NCI-H526 treated with DMSO at 0.1 percent for 48 hours (cell line): ENCODE data around the gene ELF2.
A peak's percentile ranks its signal among the peaks of the same experiment; 100 is the strongest.
"Not testable (repeated sequence)": the region's sequence is repeated elsewhere in the genome, so short reads cannot be mapped to it uniquely, and the experiment has no call there.

Experiments used
- DNase-seq: peaks from one replicate; lab custom pipeline; 2025; lab: John Stamatoyannopoulos, UW

Gene ELF2

DNA sequence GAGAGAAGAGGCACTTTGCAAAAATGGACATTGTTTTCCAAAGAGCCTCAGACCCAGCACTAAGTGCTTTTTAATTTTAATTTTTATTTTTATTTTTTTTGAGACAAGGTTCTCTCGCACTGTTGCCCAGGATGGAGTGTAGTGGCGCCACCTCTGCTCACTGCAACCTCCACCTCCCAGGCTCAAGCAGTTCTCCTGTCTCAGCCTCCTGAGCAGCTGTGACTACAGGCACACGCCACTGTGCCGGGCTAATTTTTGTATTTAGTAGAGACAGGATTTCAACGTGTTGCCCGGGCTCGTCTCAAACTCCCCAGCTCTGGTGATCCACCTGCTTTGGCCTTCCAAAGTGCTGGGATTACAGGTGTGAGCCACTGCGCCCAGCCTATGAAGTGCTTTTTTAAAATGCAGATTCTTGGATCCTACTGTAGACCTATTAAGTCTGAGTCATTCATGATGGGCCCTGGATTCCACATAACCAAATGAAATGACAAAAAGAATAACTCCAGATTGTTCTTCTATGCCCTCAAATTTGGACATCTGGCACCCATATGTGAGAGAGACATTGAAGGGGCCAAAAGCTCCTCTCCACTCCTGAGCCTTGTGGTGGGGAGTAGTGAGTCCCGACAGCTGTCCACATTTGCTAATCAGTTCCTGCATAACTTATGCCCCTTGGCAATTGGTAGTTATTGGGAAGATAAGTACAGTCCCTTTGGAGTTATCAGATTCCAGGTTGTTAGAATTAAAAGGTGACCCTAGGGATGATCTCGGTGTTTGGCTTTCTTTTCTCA, 157.9 kb downstream of the ELF2 start:
- no peak for DNase-seq

GRCh38 chr4:139018501-139018900, 158.5 kb downstream of the ELF2 start:
- no peak for DNase-seq

DNA sequence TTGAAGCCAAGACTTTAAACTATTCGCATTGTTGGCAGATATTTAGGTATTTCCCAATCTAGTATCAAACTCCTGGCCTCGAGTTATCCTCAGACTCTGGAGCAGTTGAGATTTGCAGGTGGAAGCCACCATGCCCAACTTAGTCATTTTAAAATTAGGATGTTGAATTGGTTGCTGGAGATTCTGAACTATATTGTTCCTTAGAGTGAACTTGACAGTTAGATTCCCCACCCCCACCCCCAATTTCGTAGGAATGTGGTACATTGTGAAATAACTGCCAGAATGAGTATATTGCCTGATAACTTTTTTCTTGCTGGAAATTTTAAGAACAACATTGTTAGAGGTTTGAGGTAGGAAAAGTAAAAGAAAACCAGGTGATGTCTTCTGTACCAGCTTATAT, 159.2 kb downstream of the ELF2 start:
- DNase-seq: no peak

GRCh38 chr4:139015948-139016471, 161.0 kb downstream of the ELF2 start:
- peak; percentile 55 for DNase-seq

GRCh38 chr4:139015269-139015947, 161.6 kb downstream of the ELF2 start, which contains the start of gene NOCT:
NOCT (plus strand) TSS chr4:139015781; CDS start chr4:139015982, 201 bp downstream.
- DNase-seq: peak; percentile 93

DNA sequence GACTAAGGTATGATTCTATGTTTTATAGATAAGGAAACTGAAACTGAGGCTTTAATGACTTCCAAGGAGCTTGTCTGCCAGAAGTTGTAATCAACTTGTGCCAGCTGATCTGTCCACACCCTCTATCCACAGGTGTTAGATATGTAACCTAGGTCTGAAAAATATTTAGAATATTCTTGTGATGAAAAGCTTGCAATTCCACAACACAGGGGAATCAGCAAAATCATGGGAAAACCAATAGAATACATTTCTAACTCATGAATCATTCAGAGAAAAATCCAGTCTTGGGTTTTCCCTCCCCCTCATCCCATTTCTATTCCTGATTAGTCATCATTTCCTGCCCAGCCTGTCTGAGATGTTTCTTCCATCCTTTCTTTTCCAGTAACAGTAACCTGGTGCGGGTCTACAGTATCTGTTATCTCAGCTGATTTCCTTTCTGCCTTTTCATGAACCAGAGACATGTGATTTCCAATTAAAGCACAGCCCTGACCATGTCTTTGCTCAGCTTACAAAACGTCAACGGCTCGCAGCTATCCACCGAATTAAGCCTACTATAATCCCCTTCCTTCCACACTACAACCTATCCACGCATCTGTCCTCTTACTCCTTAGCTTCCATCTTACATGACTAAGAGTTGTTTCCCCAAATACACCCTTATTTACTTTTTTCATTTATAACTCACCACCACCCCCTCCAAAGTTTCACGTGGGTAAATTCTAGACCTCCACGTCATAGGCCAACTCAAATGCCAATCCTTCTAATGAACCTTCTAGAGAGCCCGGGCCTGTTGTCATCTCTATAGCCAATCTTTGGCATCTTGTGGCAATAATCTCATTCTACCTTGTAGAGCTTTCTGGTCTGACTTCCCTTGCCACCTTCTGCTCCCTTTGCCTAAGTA, 162.4 kb downstream of the ELF2 start:
- no peak for DNase-seq

- DNase-seq: no peak
These were observed 165.6 kb downstream of the ELF2 start for GRCh38 chr4:139011225-139011950.

DNA sequence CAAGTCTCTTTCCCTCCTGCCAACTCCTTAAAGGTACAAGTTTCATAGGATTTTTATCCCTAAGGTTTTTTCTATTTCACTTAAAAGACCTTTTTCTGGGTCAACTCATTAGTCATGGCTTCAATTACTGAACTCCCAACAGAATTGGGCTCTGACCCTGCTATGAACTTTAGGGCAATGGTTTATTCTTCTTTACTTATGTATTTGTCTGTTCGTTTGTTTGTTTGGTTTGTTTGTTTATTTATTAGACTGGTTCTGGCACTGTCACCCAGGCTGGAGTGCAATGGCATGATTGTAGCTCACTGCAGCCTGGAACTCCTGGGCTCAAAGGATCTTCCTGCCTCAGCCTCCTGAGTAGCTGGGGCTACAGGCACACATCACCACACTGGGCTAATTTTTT, 167.3 kb downstream of the ELF2 start:
- DNase-seq: no peak

GRCh38 chr4:139008278-139008677, 168.7 kb downstream of the ELF2 start:
- not testable (repeated sequence) for DNase-seq

- no peak for DNase-seq
These were observed 169.4 kb downstream of the ELF2 start for GRCh38 chr4:139007640-139008039.
